ENCODE data around the gene TBC1D2.

TBC1D2 gene

DNA sequence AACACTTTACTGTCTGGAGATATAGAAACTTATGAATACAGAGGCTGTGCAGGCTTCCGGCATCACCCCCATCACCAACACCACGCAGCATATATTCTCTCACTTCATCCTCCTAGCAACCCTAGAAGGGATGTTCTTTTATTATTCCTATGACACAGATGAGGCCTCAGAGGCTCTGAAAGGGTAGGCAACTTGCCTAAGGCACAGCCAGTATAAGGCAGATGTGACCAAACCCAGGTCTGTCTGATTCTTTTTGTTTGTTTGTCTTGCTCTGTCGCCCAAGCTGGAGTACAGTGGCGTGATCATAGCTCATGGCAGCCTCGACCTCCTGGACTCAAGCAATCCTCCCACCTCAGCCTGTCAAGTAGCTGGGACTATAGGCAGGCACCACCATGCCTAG lies 40.2 kb downstream of the TBC1D2 start:
- DNase-seq = no peak

DNA sequence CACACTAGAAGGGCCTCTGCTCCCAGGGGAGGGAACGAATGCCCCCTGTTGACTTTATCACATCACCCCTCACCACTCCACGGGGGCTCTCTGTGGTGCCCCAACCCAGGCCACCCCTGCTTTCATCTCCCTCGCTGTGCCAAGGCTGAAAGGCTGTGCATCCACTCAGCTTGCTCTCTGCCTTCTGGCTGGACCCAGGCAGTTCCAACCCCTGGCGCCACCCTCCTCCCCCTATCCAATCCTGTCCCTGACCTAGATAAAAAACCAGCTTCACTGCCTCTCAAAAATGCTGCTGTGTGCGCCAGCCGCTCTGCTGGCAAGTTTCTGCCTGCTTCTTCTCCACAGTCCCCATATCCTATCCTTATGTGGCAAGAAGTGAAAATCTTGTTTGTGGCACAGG lies 40.6 kb downstream of the TBC1D2 start:
- no peak for DNase-seq

DNA sequence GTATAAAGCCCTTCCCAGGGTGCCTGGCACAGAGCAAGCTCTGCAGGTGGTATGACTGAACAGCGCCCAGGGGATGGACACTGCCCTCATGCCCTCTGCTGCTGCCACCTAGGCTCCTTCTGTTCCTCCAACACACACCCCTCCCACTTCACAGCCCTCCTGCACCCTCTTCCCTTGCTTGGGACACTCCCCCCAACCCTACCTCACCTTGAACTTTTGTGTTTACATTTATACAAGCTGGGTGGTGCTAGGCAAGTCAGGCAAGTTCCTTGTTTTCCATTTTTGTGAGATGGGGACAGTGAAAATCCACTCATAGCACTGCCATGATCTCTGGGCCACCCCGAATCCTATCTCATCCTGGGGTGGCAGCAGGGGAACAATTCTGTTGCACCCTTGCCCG lies 44.2 kb downstream of the TBC1D2 start:
- DNase-seq = no peak

DNA sequence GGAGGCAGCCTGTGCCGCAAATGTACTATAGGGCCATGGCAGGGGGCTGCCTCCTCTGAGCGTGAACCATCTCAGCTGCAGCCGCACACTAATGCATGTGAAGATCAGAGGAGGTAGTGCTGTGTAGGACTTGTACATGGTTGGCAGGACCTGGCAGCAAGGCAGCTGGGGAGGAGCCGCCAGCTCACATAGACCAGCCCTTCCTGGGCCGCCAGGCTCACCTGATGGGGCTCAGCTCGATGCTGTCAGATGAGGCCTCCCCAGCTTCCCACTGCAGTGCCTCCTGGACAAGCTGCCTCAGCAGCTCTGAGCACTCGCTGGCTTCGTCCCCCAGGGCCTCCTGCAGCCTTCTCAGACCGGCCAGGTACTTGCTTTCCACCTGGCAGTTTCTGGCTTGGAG lies 45.0 kb downstream of the TBC1D2 start:
- no peak for DNase-seq

DNA sequence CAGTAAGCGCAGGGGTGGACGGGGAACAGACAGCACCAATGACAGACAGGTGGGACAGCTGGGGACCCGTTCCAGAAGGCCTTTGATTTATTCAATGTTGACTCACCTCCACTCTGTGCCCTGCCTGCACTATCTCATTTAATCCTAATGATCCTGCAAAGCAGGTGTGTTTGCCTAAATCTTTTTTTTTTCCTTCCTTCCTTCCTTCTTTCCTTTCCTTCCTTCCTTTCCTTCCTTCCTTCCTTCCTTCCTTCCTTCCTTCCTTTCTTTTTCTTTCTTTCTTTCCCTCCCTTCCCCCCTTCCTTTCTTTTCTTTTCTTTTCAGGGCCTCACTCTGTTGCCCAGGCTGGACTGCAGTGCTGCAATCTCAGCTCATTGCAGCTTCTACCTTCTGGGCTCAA lies 45.9 kb downstream of the TBC1D2 start:
- no peak for DNase-seq

DNA sequence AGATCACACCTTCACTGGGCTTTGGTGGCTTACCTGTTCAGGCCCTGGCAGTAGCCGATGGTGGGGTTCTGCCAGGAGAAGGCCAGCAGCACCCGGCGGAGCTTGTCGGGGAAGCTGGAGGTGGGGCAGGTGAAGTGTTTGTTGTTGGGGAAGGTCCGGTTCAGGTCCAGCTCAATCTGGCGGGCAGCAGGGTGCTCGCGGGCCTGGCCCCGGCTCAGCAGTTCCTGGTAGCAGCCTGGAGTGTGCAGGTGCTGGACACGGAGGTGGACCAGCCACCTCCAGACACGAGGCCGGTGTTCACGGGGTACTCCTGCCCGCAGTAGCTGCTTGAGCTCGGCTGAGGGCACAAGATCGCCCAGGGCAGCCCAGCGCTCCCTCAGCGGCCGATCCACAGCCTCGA lies 46.8 kb downstream of the TBC1D2 start:
- DNase-seq = no peak

DNA sequence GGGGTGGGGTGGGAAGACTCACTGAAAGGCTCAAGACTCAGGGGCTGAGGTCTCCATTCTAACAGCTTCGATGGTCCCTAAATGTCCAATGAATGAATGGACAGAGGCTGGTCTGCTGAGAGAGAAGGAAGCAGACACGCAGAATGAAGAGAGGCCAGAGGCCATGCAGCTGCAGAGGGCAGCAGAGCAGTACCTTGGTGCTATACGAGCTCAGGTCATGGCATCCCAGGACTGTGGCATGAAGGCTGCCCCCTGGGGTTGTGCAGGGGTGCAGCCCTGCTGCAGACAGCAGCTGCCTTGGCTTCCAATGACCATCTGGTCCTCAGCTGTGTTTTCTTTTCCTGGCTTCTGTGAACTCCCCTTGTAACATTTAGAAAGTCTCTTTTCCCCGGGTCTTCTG lies 47.8 kb downstream of the TBC1D2 start:
- DNase-seq = no peak

DNA sequence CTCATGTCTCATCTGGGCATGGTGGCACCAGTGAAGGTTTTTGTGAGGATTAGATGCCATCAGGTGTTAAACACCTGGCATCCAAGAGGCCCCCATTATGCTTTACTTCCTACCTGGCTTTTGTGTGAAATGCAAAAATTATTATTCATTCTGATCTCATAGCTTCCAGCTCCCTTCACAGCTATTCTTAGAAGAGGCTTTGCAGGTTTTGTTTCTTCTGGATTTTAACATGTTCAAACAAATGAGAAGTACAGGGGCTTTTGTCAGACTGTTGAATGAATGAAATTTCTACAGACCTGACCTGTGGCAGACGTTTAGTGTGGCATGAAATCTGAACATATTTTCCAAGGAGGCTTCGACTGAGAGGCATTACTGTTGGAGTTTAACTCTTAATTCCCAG lies 48.7 kb downstream of the TBC1D2 start:
- DNase-seq = no peak

DNA sequence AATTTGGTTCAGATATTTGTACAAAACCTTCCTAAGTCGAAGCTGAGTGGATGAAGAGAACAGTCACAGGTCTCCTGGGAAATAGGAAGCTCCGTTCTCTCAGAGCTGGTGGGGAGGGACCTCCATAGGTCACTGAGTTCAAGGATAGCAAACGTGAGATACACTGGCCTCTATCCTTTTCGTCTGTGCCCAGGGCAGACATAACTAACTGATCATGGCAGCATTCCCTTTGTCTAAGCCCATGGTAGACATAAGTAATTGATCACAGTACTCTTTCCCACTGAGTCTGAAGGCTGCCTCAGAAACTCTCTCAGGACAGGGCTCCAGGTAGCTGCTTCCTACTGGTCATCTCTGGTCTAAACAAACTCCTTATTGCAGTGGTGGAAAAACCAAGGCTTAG lies 50.8 kb downstream of the TBC1D2 start:
- DNase-seq = no peak

DNA sequence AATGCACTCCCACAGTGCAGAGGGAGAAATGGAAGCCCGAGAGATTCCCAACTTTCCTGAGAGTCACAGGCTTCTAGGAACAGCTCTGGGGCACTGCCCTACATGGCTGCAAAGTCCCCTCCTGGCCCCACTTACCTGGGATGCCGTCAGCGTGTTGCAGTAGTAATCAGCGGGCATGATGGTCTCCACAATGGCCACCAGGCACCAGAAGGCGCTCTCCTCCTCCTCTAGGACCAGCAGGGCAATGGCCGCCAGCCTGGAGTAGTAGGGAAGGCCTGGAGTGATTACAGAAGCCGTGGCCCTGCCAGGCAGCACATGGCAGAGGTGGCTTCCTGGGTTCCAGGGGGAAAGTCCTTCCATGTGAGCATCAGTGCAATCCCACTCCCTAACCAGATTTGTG lies 52.3 kb downstream of the TBC1D2 start:
- no peak for DNase-seq

DNA sequence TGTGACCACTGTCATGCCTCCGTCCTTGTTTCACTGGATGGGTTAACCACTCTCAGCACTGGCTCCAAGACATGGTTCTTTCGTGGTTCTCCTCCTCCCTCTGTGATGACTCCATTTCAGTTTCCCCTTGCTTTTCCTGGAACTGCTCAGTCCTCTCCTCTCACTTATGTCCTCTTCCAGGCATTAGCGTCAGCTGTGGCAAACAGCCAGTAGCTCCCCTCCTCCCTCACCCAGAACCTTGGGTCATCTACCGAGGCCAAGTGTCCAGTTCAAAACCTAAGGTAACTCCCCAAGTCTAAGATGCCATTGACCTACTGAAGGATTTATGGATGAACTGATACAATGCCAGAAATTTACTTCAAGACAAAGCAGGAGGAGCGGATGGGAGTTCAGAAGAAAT lies 53.2 kb downstream of the TBC1D2 start:
- DNase-seq = no peak

DNA sequence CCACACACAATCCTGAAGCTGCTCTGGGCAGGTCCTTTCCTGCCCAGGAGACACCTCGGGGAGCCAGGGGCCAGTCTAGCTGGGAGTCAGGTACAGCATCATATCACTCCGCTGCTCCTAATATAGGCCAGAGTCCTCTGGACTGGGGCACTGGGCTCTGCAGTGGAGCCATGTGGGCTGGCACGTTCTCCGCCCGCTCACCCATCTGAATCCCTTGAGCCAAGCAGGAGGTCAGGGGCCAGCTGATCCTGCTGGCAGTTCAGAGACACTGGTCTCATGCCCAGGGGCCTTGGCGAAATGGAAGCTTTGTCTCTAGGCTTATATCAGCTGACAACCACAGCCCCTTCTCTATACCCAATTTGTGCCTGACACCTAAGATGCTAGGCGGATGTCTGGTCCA lies 53.7 kb downstream of the TBC1D2 start:
- no peak for DNase-seq

DNA sequence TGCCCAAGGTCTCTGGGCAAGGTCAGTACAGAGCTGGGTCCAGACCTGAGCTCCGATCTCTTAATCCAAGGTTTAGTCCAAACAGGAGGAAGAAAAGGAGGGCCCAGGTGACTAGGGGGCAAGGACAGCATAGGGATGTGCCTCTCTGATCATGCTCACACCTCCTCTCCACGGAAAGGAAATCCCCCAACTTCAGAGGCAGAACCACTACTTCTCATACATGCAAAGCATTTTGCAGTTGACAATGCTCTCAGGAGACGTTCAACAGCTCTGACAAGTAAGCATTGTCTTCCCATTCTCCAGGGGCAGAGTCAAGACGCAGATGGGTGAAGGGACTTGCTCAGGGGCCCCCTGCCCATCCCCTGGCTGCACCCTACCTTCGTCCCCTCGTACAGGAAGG lies 54.3 kb downstream of the TBC1D2 start:
- DNase-seq = no peak

DNA sequence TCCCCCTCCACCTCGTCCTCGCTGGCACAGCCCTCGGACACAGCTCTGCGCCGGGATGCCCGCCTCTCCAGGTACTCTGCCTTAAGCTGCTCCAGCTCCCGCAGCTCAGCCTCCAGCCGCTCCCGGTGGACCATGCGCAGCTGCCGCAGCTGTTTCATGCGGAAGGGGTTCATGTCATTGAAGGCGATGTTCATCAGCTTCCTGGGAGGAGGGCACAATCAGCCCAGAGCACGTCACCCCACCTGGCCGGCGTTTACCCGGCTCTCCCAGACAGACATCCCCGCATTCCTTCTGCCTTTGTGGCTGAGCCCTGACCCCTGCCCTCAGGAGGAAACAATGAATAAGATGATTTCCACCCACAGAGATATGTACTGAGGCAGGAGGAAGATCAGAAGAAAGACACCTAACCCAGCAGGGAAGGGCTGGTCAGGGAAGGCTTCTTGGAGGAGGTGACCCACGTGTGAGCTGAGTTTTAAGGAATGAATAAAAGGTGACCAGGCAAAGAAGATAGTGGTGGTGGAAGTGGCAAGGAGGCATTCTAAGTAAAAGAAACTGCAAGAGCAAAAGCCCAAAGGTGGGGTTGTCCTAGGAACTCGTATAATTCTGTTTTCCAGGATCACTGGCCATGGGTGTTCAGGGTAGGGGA lies 55.9 kb downstream of the TBC1D2 start:
- no peak for DNase-seq

DNA sequence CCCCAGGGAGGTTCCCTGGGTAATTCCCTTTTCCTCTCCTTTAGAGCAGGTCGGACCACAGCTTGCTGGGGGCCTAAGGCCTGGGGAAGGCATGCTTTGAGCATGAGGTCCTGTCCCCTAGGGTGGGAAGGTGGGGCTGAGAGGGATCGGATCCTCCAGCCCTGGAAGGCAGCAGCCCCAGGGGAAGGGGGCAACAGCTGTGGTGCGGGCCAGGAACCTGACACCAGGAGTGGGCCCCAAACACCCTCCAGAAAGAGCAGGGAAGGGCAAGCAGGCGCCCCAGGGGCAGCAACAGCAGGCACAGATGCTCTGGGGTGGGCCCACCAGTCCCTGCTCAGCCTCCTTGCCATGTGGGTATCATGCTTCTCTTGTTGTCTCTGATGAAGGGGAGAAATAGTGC lies 59.8 kb downstream of the TBC1D2 start:
- DNase-seq = no peak

DNA sequence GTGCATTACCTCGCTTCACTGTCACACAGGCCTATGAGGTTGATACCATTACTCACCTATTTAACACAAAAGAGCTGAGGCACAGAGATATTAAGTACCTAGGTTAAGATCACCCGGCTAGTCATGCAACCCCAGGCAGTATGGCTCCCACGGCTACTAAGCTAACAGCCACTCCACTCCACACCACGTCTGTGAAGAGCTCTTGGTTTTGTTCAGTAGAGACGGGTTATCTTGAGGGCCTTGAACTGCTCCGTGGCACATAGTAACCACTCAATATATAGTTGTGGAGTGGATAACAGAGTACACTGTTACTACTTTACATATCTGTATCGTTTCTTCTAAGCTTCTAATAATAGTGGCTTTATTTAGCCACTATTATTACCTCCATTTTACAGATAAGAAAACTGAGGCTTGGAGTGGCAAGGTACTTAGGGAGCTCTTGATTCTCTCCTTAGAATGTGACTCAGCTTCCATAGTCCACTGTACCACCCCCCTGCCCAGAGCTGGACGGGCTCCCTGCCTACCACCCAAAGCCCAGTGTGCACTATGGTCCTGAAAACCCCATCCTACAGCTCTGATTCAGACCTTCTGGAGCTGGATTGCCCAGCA lies 62.0 kb downstream of the TBC1D2 start:
- no peak for DNase-seq

DNA sequence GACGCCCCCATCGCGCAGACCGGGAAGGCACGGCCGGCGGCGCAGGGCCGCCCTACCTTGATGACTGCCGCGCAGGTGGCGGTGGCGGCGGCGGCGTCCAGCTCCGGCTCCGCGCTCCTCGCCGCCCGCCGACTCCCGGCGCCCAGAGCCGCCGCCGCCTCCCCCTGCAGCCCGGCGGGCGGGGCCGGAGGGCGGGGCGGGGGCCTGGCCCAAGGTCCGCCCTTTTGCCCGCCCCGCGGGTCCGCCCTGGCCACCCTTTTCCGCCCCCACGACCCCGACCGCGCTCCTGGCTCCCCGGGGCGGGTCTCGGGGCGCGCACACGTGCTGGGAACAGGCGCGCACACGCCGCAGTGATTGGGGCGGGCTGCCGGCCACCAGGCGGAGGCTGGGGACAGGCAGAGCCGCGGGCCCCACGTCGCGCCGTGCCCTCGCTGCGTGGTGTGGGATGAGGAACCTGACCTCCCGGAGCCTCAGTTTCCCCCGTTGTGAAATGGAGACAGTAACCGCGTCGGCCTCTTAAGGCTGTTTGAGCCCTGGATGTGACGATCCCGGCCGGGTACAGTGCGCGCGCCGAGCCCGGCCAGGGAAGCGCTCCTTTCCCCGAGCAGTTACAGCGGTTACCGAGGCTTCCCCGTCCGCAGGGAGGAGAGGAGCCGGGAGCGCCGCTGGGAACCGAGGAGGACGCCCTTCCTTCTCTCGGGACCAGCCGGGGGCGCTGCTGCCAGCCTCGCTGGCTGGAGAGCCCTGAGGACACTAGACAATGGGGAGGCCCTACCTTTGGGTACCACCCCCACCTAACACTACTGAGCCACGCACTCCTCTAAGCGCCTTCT lies 62.7 kb downstream of the TBC1D2 start, which contains the start of gene CORO2A:
Gene CORO2A, minus strand, starts transcription at position 135 of the 833 bp plus-strand sequence. CDS start 34,977 bp downstream, outside the sequence.
- peak; percentile 47 for DNase-seq

DNA sequence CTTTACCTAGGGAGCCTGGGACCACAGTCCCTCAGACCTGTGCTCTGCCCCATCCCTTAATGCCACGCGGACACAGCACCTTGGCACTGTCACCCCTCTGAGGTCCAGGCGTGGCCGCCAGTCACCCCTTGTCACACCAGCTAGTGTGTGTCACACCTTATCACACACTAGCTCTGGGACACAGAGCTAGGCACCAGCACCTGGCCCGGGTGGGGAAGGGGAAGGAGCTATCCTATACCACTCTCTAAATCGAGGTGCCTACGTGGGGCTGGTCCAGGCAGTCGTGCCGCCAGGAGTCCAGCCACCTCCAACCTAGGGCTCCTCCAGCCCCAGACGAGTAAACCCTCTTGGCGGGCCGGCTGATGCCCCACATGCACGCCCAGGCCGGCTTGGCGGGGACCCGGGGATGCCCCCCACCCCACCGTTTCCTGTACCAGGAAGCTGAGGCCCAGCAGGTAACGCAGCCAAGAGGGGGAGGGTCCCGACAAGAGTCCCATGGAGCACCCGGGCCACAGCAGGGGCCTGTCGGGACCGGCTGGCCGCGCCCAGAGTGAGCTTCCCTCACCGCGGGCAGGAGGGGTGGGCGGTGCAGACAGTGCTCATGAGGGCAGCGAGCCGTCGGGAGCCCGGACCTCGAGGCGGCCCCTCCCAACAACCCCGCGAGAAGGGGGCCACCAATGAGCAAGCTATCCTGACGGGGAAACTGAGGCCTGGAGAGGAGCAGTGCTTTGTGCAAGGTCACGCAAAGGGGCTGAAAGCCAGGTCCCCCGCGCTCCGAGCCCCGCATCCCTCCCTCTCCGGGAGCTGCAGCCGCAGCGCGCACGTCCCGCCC lies 63.6 kb downstream of the TBC1D2 start:
- DNase-seq = no peak

DNA sequence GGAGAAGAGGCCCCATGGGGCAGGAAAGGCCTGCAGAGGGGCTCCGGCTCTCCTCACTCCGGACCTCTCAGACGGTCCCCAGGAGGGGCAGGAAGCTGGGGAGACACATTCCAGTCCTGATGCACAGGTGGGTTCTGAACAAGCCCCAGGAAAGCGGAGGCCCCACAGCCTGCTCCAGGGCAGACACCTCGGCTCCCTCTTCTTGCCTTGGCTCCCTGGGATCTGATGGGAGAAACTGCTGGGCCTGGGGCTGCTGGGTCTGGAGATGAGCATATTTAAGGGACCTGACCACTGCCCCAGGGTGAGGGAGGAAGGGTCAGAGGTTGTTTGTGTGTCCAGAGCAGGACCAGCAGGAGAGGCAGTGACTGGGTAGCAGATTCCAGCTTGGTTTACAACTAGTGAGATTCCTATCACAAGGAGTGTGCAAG lies 64.3 kb downstream of the TBC1D2 start:
- no peak for DNase-seq

DNA sequence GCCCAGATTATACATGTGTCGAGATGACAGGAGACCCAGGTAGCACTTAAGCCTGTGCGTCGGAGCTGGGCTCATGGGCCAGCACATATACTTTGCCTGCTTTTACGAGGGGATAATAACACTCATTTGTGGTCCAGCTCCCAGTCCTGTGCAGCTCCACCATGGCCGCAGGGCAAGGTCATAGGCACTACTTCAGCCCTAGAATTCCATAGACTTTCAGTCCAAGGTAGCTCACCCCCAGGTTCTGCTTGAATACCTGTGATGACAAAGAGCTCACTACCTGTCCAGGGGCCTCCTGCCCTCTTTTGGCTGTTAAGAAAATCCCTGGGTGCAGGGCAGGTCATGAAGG lies 64.7 kb downstream of the TBC1D2 start:
- DNase-seq = no peak

DNA sequence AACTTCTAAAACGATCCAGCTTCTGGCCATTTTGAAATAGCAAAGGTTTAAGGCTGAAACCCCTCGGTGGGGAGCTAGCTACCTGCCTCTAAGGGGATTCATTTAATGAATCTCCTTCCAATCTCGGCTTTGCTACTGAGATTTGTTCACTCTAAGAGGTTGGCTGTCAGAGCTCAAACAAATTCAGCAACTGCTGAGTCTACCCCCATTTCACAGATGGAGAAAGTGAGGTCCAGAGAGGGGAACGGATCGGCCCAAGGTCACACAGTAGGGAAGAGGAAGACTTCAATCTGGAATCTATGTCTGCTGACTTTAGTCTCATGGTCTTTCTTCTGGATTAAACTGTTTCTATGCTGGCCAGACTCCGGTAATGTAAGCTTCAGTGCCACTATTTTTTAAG lies 66.0 kb downstream of the TBC1D2 start:
- DNase-seq = no peak

DNA sequence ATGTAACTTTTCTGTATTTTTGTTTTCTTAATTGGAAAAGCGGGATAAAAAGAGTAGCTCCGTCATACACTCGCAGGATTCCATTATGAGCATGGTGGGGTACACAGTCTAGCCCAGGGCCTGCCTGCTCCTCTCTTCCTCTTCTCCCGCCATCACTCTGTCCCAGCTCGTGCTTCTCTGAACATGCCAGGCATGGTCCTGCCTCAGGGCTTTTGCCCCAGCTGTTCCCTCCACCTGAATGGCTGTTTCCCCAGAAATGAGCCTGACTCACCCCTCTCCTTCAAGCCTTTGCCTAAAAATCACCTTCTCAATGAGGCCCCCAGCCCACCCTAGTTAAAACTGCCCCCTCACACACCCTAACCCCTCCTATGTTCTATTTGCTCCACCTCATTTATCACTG lies 67.5 kb downstream of the TBC1D2 start:
- no peak for DNase-seq

DNA sequence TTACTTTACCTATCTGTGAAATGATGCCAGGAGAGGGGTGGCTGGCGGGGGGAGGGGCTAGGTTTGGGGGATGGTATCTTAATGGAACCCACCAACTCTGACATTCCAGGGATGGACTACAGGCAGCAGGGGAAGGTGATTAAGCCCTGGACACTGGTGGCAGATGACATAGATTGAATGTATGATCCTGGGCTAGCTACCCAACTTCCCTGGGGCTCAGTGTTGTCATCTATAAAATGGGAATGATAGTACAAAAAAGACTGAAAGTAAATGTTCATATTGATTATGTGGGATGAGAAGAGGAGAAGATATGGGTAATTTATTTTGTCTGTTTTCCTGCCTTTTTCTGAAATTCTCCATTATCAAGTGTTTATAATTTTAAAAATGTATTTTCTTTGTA lies 69.2 kb downstream of the TBC1D2 start:
- no peak for DNase-seq
